Adrenal gland (tissue), 12 donors: ENCODE measurements around the gene DGLUCY. TPM values are rescaled to one million over a fixed set of nuclear protein-coding genes. Genes with fewer than 3 reads are reported as not detected.
"Not testable (repeated sequence)": the region's sequence is repeated elsewhere in the genome, so short reads cannot be mapped to it uniquely, and the experiment has no call there.

Experiments used
- DNase-seq, 7 donors: peaks; one replicate each; pipeline ENCODE4 v3.0.0-alpha.2; 2019 to 2020
- H3K27ac ChIP-seq, 5 donors: fragments of 200-600 bp; sonication (generic) in 4 of 5; 1 replicate in 3 of 5; 2 replicates in 2 of 5; pipeline versions ENCODE4 v1.5.1 to v1.8.0; 2016 to 2020; ENCODE audit warnings: mild to moderate bottlenecking in 1 of 5
- H3K27me3 ChIP-seq: fragments of 200-600 bp; 2 replicates; pipeline ENCODE4 v1.8.0; 2021
- H3K36me3 ChIP-seq, 2 donors: fragments of 200-600 bp; replicated peaks in 1 of 2; 1 replicate in 1 of 2; 2 replicates in 1 of 2; pipeline versions ENCODE4 v1.5.1 to v1.8.0; 2018 to 2022
- H3K4me1 ChIP-seq, 2 donors: fragments of 200-600 bp; replicated peaks in 1 of 2; 1 replicate in 1 of 2; 2 replicates in 1 of 2; pipeline versions ENCODE4 v1.5.1 to v1.8.0; 2018 to 2021
- H3K4me3 ChIP-seq, 4 donors: fragments of 200-600 bp; sonication (generic) in 3 of 4; one replicate each; pipeline ENCODE4 v1.5.1; 2016 to 2018
- H3K9me3 ChIP-seq, 3 donors: fragments of 200-600 bp; sonication (generic) in 1 of 3; replicated peaks in 1 of 3; 1 replicate in 2 of 3; 2 replicates in 1 of 3; pipeline versions ENCODE4 v1.5.1 to v1.8.0; 2016 to 2021
- CTCF ChIP-seq, 6 experiments: fragments of 450-650 bp in 4 of 6; fragments of 200-600 bp in 2 of 6; sonication (generic) in 1 of 6; IDR thresholded peaks; 1 replicate in 5 of 6; 2 replicates in 1 of 6; pipeline versions ENCODE4 v1.5.1 to v1.8.0; 2016 to 2021; ENCODE audit warnings: antibody characterized with exemption in 6 of 6, mild to moderate bottlenecking in 2 of 6, moderate library complexity in 1 of 6
- POLR2A ChIP-seq, 2 donors: fragments of 450-650 bp; IDR thresholded peaks; one replicate each; pipeline ENCODE4 v1.6.1; 2017; ENCODE audit warnings: antibody characterized with exemption in 2 of 2, mild to moderate bottlenecking in 2 of 2, moderate library complexity in 1 of 2
- WGBS, 4 donors: extraction: QIAGEN DNeasy Blood & Tissue Kit in 2 of 4; methylation state at CpG; one replicate each; pipeline versions ENCODE4 v1.1.5 to v1.1.7; 2013 to 2017; 5-methylcytosine and 5-hydroxymethylcytosine counted together
- intact Hi-C, 2 donors: fragments of 100-400 bp; cut with DNase I; formaldehyde crosslinking; loops; one replicate each; pipeline versions ENCODE4 v1.14.1 to v1.15.0; 2022 to 2023
- polyA plus RNA-seq, 3 donors: library from polyadenylated mRNA; stranded (reverse); fragments of 200-250 nt in 2 of 3; fragments of 350-450 nt in 1 of 3; fragmentation: Illumina TruSeq in 1 of 3; extraction: RNeasy Lipid Tissue Mini Kit (QIAGEN cat#74804) in 1 of 3; gene quantifications; one replicate each; pipeline ENCODE4 v1.2.3, GENCODE V29; 2013 to 2014
- total RNA-seq, 9 donors: library from RNA; depleted of rRNA in 4 of 9; stranded (reverse); fragments of >200 nt in 4 of 9; fragments of 120-200 nt in 1 of 9; fragmentation: NEBNext Ultra II Directional in 1 of 9; extraction: Animal tissue kit (Norgen Biotek cat#: 25700) in 1 of 9; gene quantifications; one replicate each; pipeline versions ENCODE4 v1.1.0 to v1.2.4, GENCODE V29; 2013 to 2023
- donor health status: healthy with polysubstance abuse.
- donor health status: Bipolar disorder and iron deficiency.
- donor health status: DM: yes; HTN: yes; CAD: no.
- donor health status: DM: no; HTN: no; CAD: no.
- donor health status: DM: no; HTN: no; CAD: no.
- donor health status: DM: yes; HTN: yes; CAD: no.

Gene DGLUCY
- total and polyA plus RNA-seq, 12 donors = 48.9 to 93.4 (median 70.9) TPM

- no peaks in the 10 kb centered on the region for H3K4me1 ChIP-seq
- TF ChIP-seq CTCF (IDR thresholded peaks at IDR 0.05) (no peak), POLR2A (IDR thresholded peaks at IDR 0.05) (no peak)
- 79 to 89% (median 84%) methylated on average over 6 to 7 of the region's 7 CpGs for WGBS, 4 donors
- intact Hi-C loops = no loop called here
- no peak overlapping the region for H3K27ac ChIP-seq
- no peaks in the 10 kb centered on the region for H3K36me3 ChIP-seq
- DNase-seq = no peak
- no peaks in the 10 kb centered on the region for H3K9me3 ChIP-seq
- H3K4me3 ChIP-seq = no peak overlapping the region
- H3K27me3 ChIP-seq = peaks cover 4% of the 10 kb centered on the region
Measured at GRCh38 chr14:91089958-91090535, 23.8 kb upstream of the DGLUCY start.

- no peaks in the 10 kb centered on the region for H3K36me3 ChIP-seq
- H3K4me3 ChIP-seq = no peak overlapping the region
- no peak for DNase-seq
- no peaks in the 10 kb centered on the region for H3K9me3 ChIP-seq
- intact Hi-C loops = no loop called here
- WGBS, 4 donors = 55 to 100% (median 87%) methylated on average over 1 of the region's 1 CpG
- H3K4me1 ChIP-seq = no peaks in the 10 kb centered on the region
- TF ChIP-seq CTCF (IDR thresholded peaks at IDR 0.05) = no peak
- TF ChIP-seq POLR2A (IDR thresholded peaks at IDR 0.05) = no peak
- H3K27me3 ChIP-seq = peaks cover 4% of the 10 kb centered on the region
- no peak overlapping the region for H3K27ac ChIP-seq
Measured at GRCh38 chr14:91090743-91091142, 23.1 kb upstream of the DGLUCY start.

- H3K4me1 ChIP-seq = no peaks in the 10 kb centered on the region
- no peak overlapping the region for H3K27ac ChIP-seq
- no peaks in the 10 kb centered on the region for H3K9me3 ChIP-seq
- H3K27me3 ChIP-seq = no peaks in the 10 kb centered on the region
- intact Hi-C loops = no loop called here
- H3K36me3 ChIP-seq = no peaks in the 10 kb centered on the region
- no peak for TF ChIP-seq CTCF (IDR thresholded peaks at IDR 0.05)
- no peak for TF ChIP-seq POLR2A (IDR thresholded peaks at IDR 0.05)
- no peak overlapping the region for H3K4me3 ChIP-seq
- no peak for DNase-seq
- 80 to 92% (median 89%) methylated on average over 3 of the region's 3 CpGs for WGBS, 4 donors
Measured at GRCh38 chr14:91092073-91092472, 21.8 kb upstream of the DGLUCY start.

GRCh38 chr14:91093743-91094472 lies 20.0 kb upstream of the DGLUCY start:
- H3K4me1 ChIP-seq, H3K27me3 ChIP-seq, H3K36me3 ChIP-seq, intact Hi-C loops, H3K4me3 ChIP-seq, H3K9me3 ChIP-seq, H3K27ac ChIP-seq, DNase-seq: not testable (repeated sequence)
- WGBS, 4 donors = 87 to 96% (median 92%) methylated on average over 13 to 14 of the region's 14 CpGs

GRCh38 chr14:91094772-91095171 lies 19.1 kb upstream of the DGLUCY start:
- no peaks in the 10 kb centered on the region for H3K27me3 ChIP-seq
- no peaks in the 10 kb centered on the region for H3K4me1 ChIP-seq
- no peak for DNase-seq
- 88 to 94% (median 91%) methylated on average over 4 of the region's 4 CpGs for WGBS, 4 donors
- TF ChIP-seq CTCF (IDR thresholded peaks at IDR 0.05) = no peak
- TF ChIP-seq POLR2A (IDR thresholded peaks at IDR 0.05) = no peak
- H3K4me3 ChIP-seq = no peak overlapping the region
- no peaks in the 10 kb centered on the region for H3K36me3 ChIP-seq
- intact Hi-C loops = no loop called here
- no peaks in the 10 kb centered on the region for H3K9me3 ChIP-seq
- no peak overlapping the region for H3K27ac ChIP-seq
